ENCODE results near the gene AOPEP. TPM values are rescaled to one million over a fixed set of nuclear protein-coding genes. Genes with fewer than 3 reads are reported as not detected.

The AOPEP gene
- total RNA-seq, 4 donors from 2014 or later: 18.8 to 81.0 (median 32.1) TPM

GRCh38 chr9:94933511-94933828 is 207.0 kb downstream of the AOPEP start:
- no peak for TF ChIP-seq CTCF (IDR thresholded peaks at IDR 0.05; ENCODE audit: low read depth)

GRCh38 chr9:94934816-94935328 is 208.4 kb downstream of the AOPEP start:
- no peak for TF ChIP-seq CTCF (IDR thresholded peaks at IDR 0.05; ENCODE audit: low read depth)

- TF ChIP-seq CTCF (IDR thresholded peaks at IDR 0.05; ENCODE audit: low read depth): no peak
These were observed 208.9 kb downstream of the AOPEP start for GRCh38 chr9:94935396-94935795.

GRCh38 chr9:94936419-94936818 is 209.9 kb downstream of the AOPEP start:
- no peak for TF ChIP-seq CTCF (IDR thresholded peaks at IDR 0.05; ENCODE audit: low read depth)

- no peak for TF ChIP-seq CTCF (IDR thresholded peaks at IDR 0.05; ENCODE audit: low read depth)
These were observed 210.9 kb downstream of the AOPEP start for GRCh38 chr9:94937214-94937903.

- no peak for TF ChIP-seq CTCF (IDR thresholded peaks at IDR 0.05; ENCODE audit: low read depth)
These were observed 211.9 kb downstream of the AOPEP start for GRCh38 chr9:94938384-94938783.

GRCh38 chr9:94941211-94941875 is 214.8 kb downstream of the AOPEP start:
- no peak for TF ChIP-seq CTCF (IDR thresholded peaks at IDR 0.05; ENCODE audit: low read depth)
